B cell (primary cell): ENCODE measurements around the gene CHCHD1. TPM values are rescaled to one million over a fixed set of nuclear protein-coding genes. Genes with fewer than 3 reads are reported as not detected.

ENCODE experiments used
- ATAC-seq: fragments of 200-7000 bp; cut with Tn5 transposase; one replicate; pipeline ENCODE4 v1.10.0; 2021; ENCODE audit warnings: low read depth, mild to moderate bottlenecking, moderate number of reproducible peaks, moderate library complexity
- CTCF ChIA-PET: fragments of 350-600 bp; sonication (Branson Sonifier 250); formaldehyde crosslinking; loops from one replicate; lab custom pipeline; 2021; ENCODE audit warnings: antibody characterized with exemption, inconsistent platforms; lab: Charles Lee
- POLR2A ChIA-PET: fragments of 350-600 bp; sonication (Branson Sonifier 250); formaldehyde crosslinking; loops from one replicate; lab custom pipeline; 2021; ENCODE audit warnings: antibody characterized with exemption; lab: Charles Lee
- DNase-seq: peaks from one replicate; pipeline ENCODE4 v3.0.0; 2013
- H2AFZ ChIP-seq: 2 replicates; pipeline ENCODE4 v1.6.1; 2012; ENCODE audit warnings: mild to moderate bottlenecking, low read depth, low read length; ENCODE audit not compliant: insufficient read depth, poor library complexity, severe bottlenecking
- H3K27ac ChIP-seq, 2 donors: 1 replicate in 1 of 2; 2 replicates in 1 of 2; pipeline ENCODE4 v1.5.1; 2012 to 2013; ENCODE audit warnings: low read length in 2 of 2, mild to moderate bottlenecking in 2 of 2, moderate library complexity in 1 of 2
- H3K27me3 ChIP-seq, 4 experiments: fragments of 200-600 bp in 1 of 4; sonication (generic) in 1 of 4; replicated peaks in 1 of 4; 1 replicate in 2 of 4; 2 replicates in 2 of 4; pipeline versions ENCODE4 v1.6.1 to v1.7.0; 2013 to 2016; ENCODE audit warnings: low read length in 3 of 4, mild to moderate bottlenecking in 2 of 4, mixed read lengths in 1 of 4, moderate library complexity in 1 of 4; ENCODE audit not compliant: insufficient read depth in 4 of 4, control insufficient read depth in 3 of 4; ENCODE audit errors: control extremely low read depth in 1 of 4
- H3K36me3 ChIP-seq, 2 experiments: replicated peaks in 1 of 2; 1 replicate in 1 of 2; 2 replicates in 1 of 2; pipeline versions ENCODE4 v1.6.1 to v1.7.1; 2013; ENCODE audit warnings: low read length in 1 of 2; ENCODE audit not compliant: insufficient read depth in 2 of 2, control insufficient read depth in 1 of 2; ENCODE audit errors: control extremely low read depth in 1 of 2, extremely low read depth in 1 of 2
- H3K4me1 ChIP-seq, 2 donors: fragments of 200-600 bp in 1 of 2; sonication (generic) in 1 of 2; 1 replicate in 1 of 2; 2 replicates in 1 of 2; pipeline versions ENCODE4 v1.5.1 to v1.6.1; 2013 to 2017; ENCODE audit warnings: low read length in 2 of 2; ENCODE audit not compliant: control insufficient read depth in 2 of 2, insufficient read depth in 2 of 2
- H3K4me2 ChIP-seq: replicated peaks from 2 replicates; pipeline ENCODE3; 2012; ENCODE audit warnings: mild to moderate bottlenecking, low read depth, low read length; ENCODE audit not compliant: poor library complexity, severe bottlenecking
- H3K4me3 ChIP-seq, 5 experiments: fragments of 200-600 bp in 1 of 5; sonication (generic) in 1 of 5; 1 replicate in 3 of 5; 2 replicates in 2 of 5; pipeline versions ENCODE4 v1.5.1 to v1.7.0; 2011 to 2016; ENCODE audit warnings: low read length in 4 of 5, mild to moderate bottlenecking in 4 of 5, low read depth in 2 of 5, control low read depth in 1 of 5, moderate library complexity in 1 of 5; ENCODE audit not compliant: insufficient read depth in 1 of 5; ENCODE audit errors: control extremely low read depth in 1 of 5, extremely low read depth in 1 of 5
- H3K79me2 ChIP-seq: fragments of 200-600 bp; sonication (generic); one replicate; pipeline ENCODE4 v1.6.0; 2016; ENCODE audit warnings: low read length; ENCODE audit not compliant: control insufficient read depth, insufficient read depth
- H3K9ac ChIP-seq: fragments of 200-600 bp; sonication (generic); 2 replicates; pipeline ENCODE4 v1.6.1; 2017; ENCODE audit warnings: mild to moderate bottlenecking, low read length, moderate library complexity
- H3K9me3 ChIP-seq, 3 donors: one replicate each; pipeline versions ENCODE4 v1.6.1 to v1.7.1; 2013; ENCODE audit warnings: low read length in 2 of 3; ENCODE audit not compliant: control insufficient read depth in 2 of 3, insufficient read depth in 1 of 3; ENCODE audit errors: control extremely low read depth in 1 of 3
- H4K20me1 ChIP-seq: 2 replicates; pipeline ENCODE4 v1.6.0; 2012; ENCODE audit warnings: mild to moderate bottlenecking, low read length; ENCODE audit not compliant: insufficient read depth, control insufficient read depth, poor library complexity, severe bottlenecking
- H3K27ac Mint-ChIP-seq: one replicate; pipeline ENCODE4 v1.8.0; 2021; ENCODE audit warnings: mixed read lengths
- H3K27me3 Mint-ChIP-seq: one replicate; pipeline ENCODE4 v1.8.0; 2021; ENCODE audit warnings: mixed read lengths
- H3K4me1 Mint-ChIP-seq: one replicate; pipeline ENCODE4 v1.8.0; 2021; ENCODE audit warnings: mixed read lengths
- H3K4me3 Mint-ChIP-seq: one replicate; pipeline ENCODE4 v1.8.0; 2021; ENCODE audit warnings: mixed read lengths
- H3K9me3 Mint-ChIP-seq: one replicate; pipeline ENCODE4 v1.8.0; 2022; ENCODE audit warnings: mixed read lengths; ENCODE audit not compliant: insufficient read depth
- EZH2 ChIP-seq: IDR thresholded peaks from 2 replicates; pipeline ENCODE4 v1.6.1; 2012; ENCODE audit warnings: borderline replicate concordance, low read depth, mild to moderate bottlenecking, moderate library complexity, low read length; ENCODE audit not compliant: insufficient read depth, poor library complexity, severe bottlenecking
- WGBS: methylation state at CpG from one replicate; pipeline ENCODE4 v1.1.5; 2013; ENCODE audit warnings: missing lambda C conversion rate; ENCODE audit not compliant: insufficient coverage; 5-methylcytosine and 5-hydroxymethylcytosine counted together
- intact Hi-C: fragments of 100-400 bp; cut with micrococcal nuclease; formaldehyde crosslinking; loops from one replicate; pipeline ENCODE4 v1.10.0; 2022
- polyA plus RNA-seq: library from polyadenylated mRNA; depleted of rRNA; stranded (reverse); fragments of >200 nt; gene quantifications from 2 replicates; pipeline ENCODE4 v1.2.3, GENCODE V29; 2012
- total RNA-seq, 2 donors: library from RNA; stranded (reverse); fragments of 120-200 nt in 1 of 2; gene quantifications; 1 replicate in 1 of 2; 2 replicates in 1 of 2; pipeline versions ENCODE4 v1.2.3 to v1.2.4, GENCODE V29; 2013 to 2022
- TF ChIP-seq, protein P1 (sequence below): fragments of 200-600 bp; IDR thresholded peaks from one replicate; pipeline ENCODE4 v1.8.0; 2022; ENCODE audit warnings: antibody characterized with exemption, mild to moderate bottlenecking

The CHCHD1 gene
- total and polyA plus RNA-seq, 2 donors (not counting 1 experiment from before 2014, with no cell fraction given) = 11.9 to 14.7 TPM

DNA sequence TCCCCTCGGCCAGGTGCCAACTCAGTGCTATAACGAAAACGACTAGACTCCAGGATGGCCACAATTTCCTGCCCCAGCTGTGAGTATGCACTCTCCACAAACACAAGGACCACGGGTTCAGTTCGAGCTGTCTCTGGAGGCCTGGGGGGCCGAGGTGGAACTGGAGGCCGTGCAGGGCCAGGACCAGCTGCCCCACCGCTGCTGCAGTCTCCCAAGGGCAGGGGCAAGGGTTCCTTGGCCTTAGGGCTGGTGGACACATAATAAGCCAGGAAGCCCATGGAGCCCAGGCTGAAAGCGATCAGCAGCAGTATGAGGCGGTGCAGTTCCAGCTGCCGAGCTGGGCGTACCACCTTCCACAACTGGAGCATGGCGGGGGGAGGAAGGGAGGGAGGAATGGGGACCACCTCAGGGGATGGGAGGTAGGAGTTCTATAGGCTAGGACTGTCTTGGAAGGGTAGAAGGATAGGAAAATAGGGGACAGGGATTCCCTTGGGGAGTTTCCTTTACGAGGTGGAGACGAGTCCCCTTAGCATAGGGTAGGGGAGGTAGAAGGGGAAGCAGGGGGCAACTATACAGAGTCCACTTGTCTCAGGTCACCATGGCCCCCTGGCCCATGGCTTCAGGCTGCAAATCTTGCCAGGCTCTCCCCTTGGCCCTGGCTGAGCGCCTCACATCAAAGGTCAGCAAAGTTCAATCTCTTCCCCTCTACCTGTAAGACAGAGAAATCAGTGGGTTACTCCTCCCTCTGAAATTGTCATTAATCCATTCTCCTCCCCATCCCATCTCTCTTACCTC lies 26.4 kb downstream of the CHCHD1 start:
- no peak overlapping the region for H3K27ac ChIP-seq
- no peak for TF ChIP-seq EZH2
- TF ChIP-seq, protein P1, sequence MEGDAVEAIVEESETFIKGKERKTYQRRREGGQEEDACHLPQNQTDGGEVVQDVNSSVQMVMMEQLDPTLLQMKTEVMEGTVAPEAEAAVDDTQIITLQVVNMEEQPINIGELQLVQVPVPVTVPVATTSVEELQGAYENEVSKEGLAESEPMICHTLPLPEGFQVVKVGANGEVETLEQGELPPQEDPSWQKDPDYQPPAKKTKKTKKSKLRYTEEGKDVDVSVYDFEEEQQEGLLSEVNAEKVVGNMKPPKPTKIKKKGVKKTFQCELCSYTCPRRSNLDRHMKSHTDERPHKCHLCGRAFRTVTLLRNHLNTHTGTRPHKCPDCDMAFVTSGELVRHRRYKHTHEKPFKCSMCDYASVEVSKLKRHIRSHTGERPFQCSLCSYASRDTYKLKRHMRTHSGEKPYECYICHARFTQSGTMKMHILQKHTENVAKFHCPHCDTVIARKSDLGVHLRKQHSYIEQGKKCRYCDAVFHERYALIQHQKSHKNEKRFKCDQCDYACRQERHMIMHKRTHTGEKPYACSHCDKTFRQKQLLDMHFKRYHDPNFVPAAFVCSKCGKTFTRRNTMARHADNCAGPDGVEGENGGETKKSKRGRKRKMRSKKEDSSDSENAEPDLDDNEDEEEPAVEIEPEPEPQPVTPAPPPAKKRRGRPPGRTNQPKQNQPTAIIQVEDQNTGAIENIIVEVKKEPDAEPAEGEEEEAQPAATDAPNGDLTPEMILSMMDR = no peak
- ATAC-seq = no peak

More for the DNA sequence above, 26.4 kb downstream of the CHCHD1 start:
- DNase-seq = no peak
- no peak overlapping the region for H3K4me3 Mint-ChIP-seq
- peaks cover 41% of the 10 kb centered on the region for H3K4me1 Mint-ChIP-seq
- Histone ChIP-seq H2AFZ (no peak overlapping the region), H4K20me1 (peaks cover 40% of the 10 kb centered on the region), H3K36me3 (peaks cover under 1 to 48% of the 10 kb centered on the region in 2 experiments), H3K9me3 (no peaks in the 10 kb centered on the region), H3K9ac (no peak overlapping the region), H3K4me3 (no peak overlapping the region), H3K4me2 (no peak overlapping the region), H3K27me3 (no peaks in the 10 kb centered on the region), H3K79me2 (peaks cover 53% of the 10 kb centered on the region), H3K4me1 (peaks cover 12 to 38% of the 10 kb centered on the region in 2 donors)
- intact Hi-C loops = no loop called here
- no peaks in the 10 kb centered on the region for H3K9me3 Mint-ChIP-seq
- CTCF ChIA-PET = interaction anchor here (0.7 to 2.6 kb wide), 2 partner anchors 17 to 71 kb away, joined by 4 to 13 read pairs; no protein-coding TSS in a partner anchor
- no peaks in the 10 kb centered on the region for H3K27me3 Mint-ChIP-seq
- 98% methylated on average over 15 of the region's 16 CpGs for WGBS
- POLR2A ChIA-PET = interaction anchor here (0.7 to 1.4 kb wide), 4 partner anchors 20 to 74 kb away, joined by 3 to 5 read pairs (median 4); a partner anchor contains a TSS
- H3K27ac Mint-ChIP-seq = no peak overlapping the region
